Midbrain (tissue), 1 donor: ENCODE measurements around the gene PPM1N.
"Not testable (repeated sequence)": the region's sequence is repeated elsewhere in the genome, so short reads cannot be mapped to it uniquely, and the experiment has no call there.

ENCODE experiments used
- DNase-seq: peaks from one replicate; lab custom pipeline; 2025; lab: John Stamatoyannopoulos, UW

The PPM1N gene

GRCh38 chr19:45510352-45510751, 12.1 kb downstream of the PPM1N start:
- not testable (repeated sequence) for DNase-seq

- DNase-seq: no peak
Observed at GRCh38 chr19:45511074-45511473, 12.8 kb downstream of the PPM1N start.

GRCh38 chr19:45512881-45513483, 14.7 kb downstream of the PPM1N start:
- DNase-seq: no peak

GRCh38 chr19:45514376-45515051, 16.3 kb downstream of the PPM1N start:
- no peak for DNase-seq

- DNase-seq: peak; percentile 24
Observed at GRCh38 chr19:45515081-45515624, 16.9 kb downstream of the PPM1N start.

GRCh38 chr19:45515807-45516401, 17.7 kb downstream of the PPM1N start:
- no peak for DNase-seq

- DNase-seq: no peak
Observed at GRCh38 chr19:45517238-45517637, 19.0 kb downstream of the PPM1N start.

GRCh38 chr19:45517641-45518468, 19.6 kb downstream of the PPM1N start:
- DNase-seq: no peak

GRCh38 chr19:45518469-45518826, 20.2 kb downstream of the PPM1N start:
- no peak for DNase-seq

GRCh38 chr19:45522010-45522941, 24.0 kb downstream of the PPM1N start:
- DNase-seq: no peak

- DNase-seq: peak; percentile 90
Observed at GRCh38 chr19:45523642-45524256, 25.5 kb downstream of the PPM1N start.

- DNase-seq: peak; percentile 50
Observed at GRCh38 chr19:45524575-45525129, 26.4 kb downstream of the PPM1N start.

- peak; percentile 49 for DNase-seq
Observed at GRCh38 chr19:45526143-45526542, 27.9 kb downstream of the PPM1N start.

GRCh38 chr19:45526971-45527370, 28.7 kb downstream of the PPM1N start:
- DNase-seq: no peak

- DNase-seq: no peak
Observed at GRCh38 chr19:45527731-45528130, 29.5 kb downstream of the PPM1N start.

- DNase-seq: no peak
Observed at GRCh38 chr19:45528149-45528743, 30.0 kb downstream of the PPM1N start.

GRCh38 chr19:45528744-45529419, 30.6 kb downstream of the PPM1N start:
- DNase-seq: peak; percentile 25

GRCh38 chr19:45529420-45529785, 31.2 kb downstream of the PPM1N start:
- DNase-seq: no peak

GRCh38 chr19:45531349-45531748, 33.1 kb downstream of the PPM1N start:
- no peak for DNase-seq

- no peak for DNase-seq
Observed at GRCh38 chr19:45539459-45539858, 41.2 kb downstream of the PPM1N start.
